Measurements from ENCODE around the gene FSTL5. TPM values are rescaled to one million over a fixed set of nuclear protein-coding genes. Genes with fewer than 3 reads are reported as not detected.

The FSTL5 gene
- total and polyA plus RNA-seq, 10 of the 15 experiments (the other 5 are each of a cell fraction or from before 2014, with no cell fraction given), result 0.04 to 2.4 (median 0.08) TPM; not detected in 4

DNA sequence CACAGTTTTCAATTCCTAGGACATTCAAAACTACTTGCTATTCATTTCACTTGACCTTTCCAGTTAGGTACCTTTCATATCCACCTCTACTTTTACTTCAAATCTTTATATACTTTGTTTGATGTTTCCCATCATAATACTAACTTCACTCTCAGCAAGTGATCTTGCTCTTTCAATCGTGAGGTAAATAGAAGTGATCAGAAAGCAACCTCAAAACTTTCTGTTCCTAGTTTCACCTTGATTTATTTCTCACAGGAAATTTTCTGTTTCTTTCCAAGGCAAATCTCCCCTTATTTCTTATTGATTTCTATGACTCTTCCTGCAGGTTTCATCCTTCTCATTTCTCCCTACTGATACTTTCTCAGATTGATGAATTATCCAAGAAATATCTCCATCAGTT is 623.5 kb downstream of the FSTL5 start:
- WGBS (ENCODE audit: insufficient coverage, insufficient replicate concordance, low lambda C conversion rate, missing lambda C conversion rate), result 0% methylated on average over 1 of the region's 1 CpG
- no peaks in the 10 kb centered on the region for H3K79me2 ChIP-seq (ENCODE audit: control insufficient read depth, insufficient read depth, low read length)
- H3K27me3 ChIP-seq (replicated peaks in 1 of 2; ENCODE audit: control insufficient read depth in 2 of 2, insufficient read depth in 2 of 2, low read length in 1 of 2), result no peaks in the 10 kb centered on the region
- BruUV-seq (replicated peaks), result no TSS peak
- H3K9ac ChIP-seq (ENCODE audit: control insufficient read depth, insufficient read depth, low read length), result no peak overlapping the region
- H3K4me1 ChIP-seq (ENCODE audit: control insufficient read depth, insufficient read depth, low read length), result peaks cover 3% of the 10 kb centered on the region; the same call in 1 of the 2 replicates
- no peaks in the 10 kb centered on the region for H3K36me3 ChIP-seq (ENCODE audit: control insufficient read depth in 2 of 2, insufficient read depth in 2 of 2, low read length in 1 of 2)
- intact Hi-C loops (cut with micrococcal nuclease; ENCODE audit: unreplicated experiment), result no loop called here
- DNase-seq (ENCODE audit: low read depth, low spot score) (peak; percentile 20), ATAC-seq (peak; percentile 85), FAIRE-seq (peak; percentile 89)
- peak overlapping the region; percentile 40; the same call in 1 of the 2 replicates for H3K4me2 ChIP-seq (ENCODE audit: control insufficient read depth, insufficient read depth)
- no peaks in the 10 kb centered on the region for H4K20me1 ChIP-seq (ENCODE audit: control insufficient read depth, insufficient read depth)
- CTCF ChIA-PET, result no interaction called here
- H2AFZ ChIP-seq (ENCODE audit: control insufficient read depth, low read depth, low read length), result no peak overlapping the region
- SMC1A ChIA-PET (ENCODE audit: uncharacterized antibody, unreplicated experiment), result interaction anchor here (1.1 to 2.2 kb wide), 5 partner anchors 9 to 20 kb away, joined by 3 to 13 read pairs (median 4); no protein-coding TSS in a partner anchor
- peak overlapping the region; percentile 13; the same call in 1 of the 2 replicates for H3K27ac ChIP-seq (ENCODE audit: control insufficient read depth, insufficient read depth)
- RAD21 ChIA-PET (ENCODE audit: unreplicated experiment), result interaction anchor here (0.7 to 1.4 kb wide), 2 partner anchors 13 to 20 kb away, joined by 3 to 5 read pairs; no protein-coding TSS in a partner anchor
- in situ Hi-C loops (cut with MboI), result no loop called here
- H3K4me3 ChIP-seq, result no peak overlapping the region
- no peaks in the 10 kb centered on the region for H3K9me3 ChIP-seq (replicated peaks; ENCODE audit: control insufficient read depth, insufficient read depth, low read length)
- POLR2A ChIA-PET, result interaction anchor here (0.8 to 1.2 kb wide), 2 partner anchors 10 to 17 kb away, joined by 5 read pairs; no protein-coding TSS in a partner anchor
- TF ChIP-seq E4F1 (IDR thresholded peaks at IDR 0.05; ENCODE audit: borderline replicate concordance, partially characterized antibody) (no peak), PRDM15 (CRISPR knock-in tag; IDR thresholded peaks at IDR 0.05) (no peak), JUNB (IDR thresholded peaks at IDR 0.05) (0 out of 2 replicates have a peak, but pooled peaks have one; percentile 14), NKRF (conservative IDR thresholded peaks at IDR 0.05) (no peak), DPF2 (IDR thresholded peaks at IDR 0.05) (0 out of 2 replicates have a peak, but pooled peaks have one; percentile 23), EZH2 (IDR thresholded peaks at IDR 0.05; ENCODE audit: borderline replicate concordance, control insufficient read depth, low read depth, low read length) (no peak), NR2F1 (conservative IDR thresholded peaks at IDR 0.05) (peak; percentile 28; the same call in 1 of the 2 replicates), RUNX3 (IDR thresholded peaks at IDR 0.05; ENCODE audit: low read length) (peak; percentile 60), SPI1 (IDR thresholded peaks at IDR 0.05; ENCODE audit: borderline replicate concordance, insufficient read depth, low read depth, low read length) (peak; percentile 64; the same call in 1 of the 2 replicates), IKZF2 (IDR thresholded peaks at IDR 0.05) (peak; percentile 53 to 71; a peak in 3 of 4 replicates), RELA (IDR thresholded peaks at IDR 0.05; ENCODE audit: borderline replicate concordance, partially characterized antibody) (no peak), ETV6 (conservative IDR thresholded peaks at IDR 0.05 in 1 of 2, IDR thresholded peaks at IDR 0.05 in 1 of 2; ENCODE audit: borderline replicate concordance in 1 of 2, low read depth in 1 of 2) (no peak), RCOR1 (conservative IDR thresholded peaks at IDR 0.05; ENCODE audit: low read depth, low read length) (no peak), ZNF24 (IDR thresholded peaks at IDR 0.05) (no peak), SUZ12 (IDR thresholded peaks at IDR 0.05; ENCODE audit: unreplicated experiment) (no peak), KDM1A (IDR thresholded peaks at IDR 0.05; ENCODE audit: borderline replicate concordance) (no peak)

Measured in GM12878 (cell line).